Measurements from ENCODE around the gene RHOBTB3. TPM values are rescaled to one million over a fixed set of nuclear protein-coding genes. Genes with fewer than 3 reads are reported as not detected.
"Not testable (repeated sequence)": the region's sequence is repeated elsewhere in the genome, so short reads cannot be mapped to it uniquely, and the experiment has no call there.

RHOBTB3 gene
- total RNA-seq, 4 donors from 2014 or later, result 16.7 to 39.4 (median 28.2) TPM

- WGBS, 2 donors, result 84 to 85% methylated on average over 9 of the region's 9 CpGs
- no peak for DNase-seq (ENCODE audit: low spot score in 2 of 2)
- no peak for TF ChIP-seq POLR2A (IDR thresholded peaks at IDR 0.05)
- TF ChIP-seq CTCF (IDR thresholded peaks at IDR 0.05), result no peak
- no peak overlapping the region for H3K4me3 ChIP-seq (ENCODE audit: low read depth, poor library complexity, severe bottlenecking)
- intact Hi-C loops (cut with DNase I; ENCODE audit: low total_unique reads), result no loop called here
These were observed 24.1 kb upstream of the RHOBTB3 start for GRCh38 chr5:95707055-95707454.

GRCh38 chr5:95707534-95708188, 23.5 kb upstream of the RHOBTB3 start:
- WGBS, 2 donors, result 75 to 79% methylated on average over 8 of the region's 8 CpGs
- DNase-seq (ENCODE audit: low spot score in 2 of 2); H3K4me3 ChIP-seq (ENCODE audit: low read depth, poor library complexity, severe bottlenecking); intact Hi-C loops (cut with DNase I; ENCODE audit: low total_unique reads): not testable (repeated sequence)

- intact Hi-C loops (cut with DNase I; ENCODE audit: low total_unique reads), result no loop called here
- TF ChIP-seq CTCF (IDR thresholded peaks at IDR 0.05) (no peak), POLR2A (IDR thresholded peaks at IDR 0.05) (no peak)
- H3K4me3 ChIP-seq (ENCODE audit: low read depth, poor library complexity, severe bottlenecking), result no peak overlapping the region
- 92 to 93% methylated on average over 7 of the region's 7 CpGs for WGBS, 2 donors
- DNase-seq (ENCODE audit: low spot score in 2 of 2), result no peak
These were observed 22.3 kb upstream of the RHOBTB3 start for GRCh38 chr5:95708876-95709275.

- no peak overlapping the region for H3K4me3 ChIP-seq (ENCODE audit: low read depth, poor library complexity, severe bottlenecking)
- no peak for DNase-seq (ENCODE audit: low spot score in 2 of 2)
- no peak for TF ChIP-seq CTCF (IDR thresholded peaks at IDR 0.05)
- no peak for TF ChIP-seq POLR2A (IDR thresholded peaks at IDR 0.05)
- intact Hi-C loops (cut with DNase I; ENCODE audit: low total_unique reads), result no loop called here
- 66 to 68% methylated on average over 15 of the region's 15 CpGs for WGBS, 2 donors
These were observed 21.0 kb upstream of the RHOBTB3 start for GRCh38 chr5:95709967-95710650.

- 67 to 68% methylated on average over 23 of the region's 23 CpGs for WGBS, 2 donors
- DNase-seq (ENCODE audit: low spot score in 2 of 2); H3K4me3 ChIP-seq (ENCODE audit: low read depth, poor library complexity, severe bottlenecking); intact Hi-C loops (cut with DNase I; ENCODE audit: low total_unique reads): not testable (repeated sequence)
These were observed 20.3 kb upstream of the RHOBTB3 start for GRCh38 chr5:95710651-95711500.

- TF ChIP-seq POLR2A (IDR thresholded peaks at IDR 0.05) (no peak), CTCF (IDR thresholded peaks at IDR 0.05) (no peak)
- intact Hi-C loops (cut with DNase I; ENCODE audit: low total_unique reads), result no loop called here
- H3K4me3 ChIP-seq (ENCODE audit: low read depth, poor library complexity, severe bottlenecking), result no peak overlapping the region
- no peak for DNase-seq (ENCODE audit: low spot score in 2 of 2)
- 91% methylated on average over 27 of the region's 27 CpGs for WGBS, 2 donors
These were observed 19.4 kb upstream of the RHOBTB3 start for GRCh38 chr5:95711501-95712346.
